ENCODE data around the gene BCOR. TPM values are rescaled to one million over a fixed set of nuclear protein-coding genes. Genes with fewer than 3 reads are reported as not detected.

BCOR gene
- total and polyA plus RNA-seq, 2 of the 13 experiments (the other 11 are each of a cell fraction or from before 2014, with no cell fraction given) = 14.3 to 15.2 TPM

GRCh38 chrX:40003428-40004245 is 94.1 kb downstream of the BCOR start (continued):
- TF ChIP-seq POGK (CRISPR knock-in tag; conservative IDR thresholded peaks at IDR 0.05) (no peak), GZF1 (CRISPR knock-in tag; IDR thresholded peaks at IDR 0.05) (no peak), ZFYVE20 (CRISPR knock-in tag; IDR thresholded peaks at IDR 0.05; ENCODE audit: borderline replicate concordance, low read depth) (no peak), KDM4B (CRISPR knock-in tag; IDR thresholded peaks at IDR 0.05) (no peak), MAFF (IDR thresholded peaks at IDR 0.05; ENCODE audit: low read depth, low read length) (no peak), KLF15 (CRISPR knock-in tag; IDR thresholded peaks at IDR 0.05; ENCODE audit: borderline replicate concordance) (no peak), ZNF234 (CRISPR knock-in tag; conservative IDR thresholded peaks at IDR 0.05) (no peak), SRF (IDR thresholded peaks at IDR 0.05; ENCODE audit: low read depth, low read length) (no peak), DNMT3B (CRISPR knock-in tag; conservative IDR thresholded peaks at IDR 0.05) (no peak), RFX5 (IDR thresholded peaks at IDR 0.05; ENCODE audit: low read depth, low read length) (no peak), NFE2L1 (CRISPR knock-in tag; IDR thresholded peaks at IDR 0.05; ENCODE audit: borderline replicate concordance) (no peak), GATAD2A (CRISPR knock-in tag; IDR thresholded peaks at IDR 0.05) (peak; percentile 75), NR2C2 (CRISPR knock-in tag; IDR thresholded peaks at IDR 0.05; ENCODE audit: borderline replicate concordance) (no peak), NFIB (CRISPR knock-in tag; IDR thresholded peaks at IDR 0.05; ENCODE audit: borderline replicate concordance) (no peak), ZNF772 (CRISPR knock-in tag; IDR thresholded peaks at IDR 0.05) (no peak), SMAD3 (CRISPR knock-in tag; IDR thresholded peaks at IDR 0.05) (no peak), MNT (IDR thresholded peaks at IDR 0.05) (no peak), ZC3H4 (CRISPR knock-in tag; IDR thresholded peaks at IDR 0.05; ENCODE audit: borderline replicate concordance) (no peak)
- TF ChIP-seq, protein P1, sequence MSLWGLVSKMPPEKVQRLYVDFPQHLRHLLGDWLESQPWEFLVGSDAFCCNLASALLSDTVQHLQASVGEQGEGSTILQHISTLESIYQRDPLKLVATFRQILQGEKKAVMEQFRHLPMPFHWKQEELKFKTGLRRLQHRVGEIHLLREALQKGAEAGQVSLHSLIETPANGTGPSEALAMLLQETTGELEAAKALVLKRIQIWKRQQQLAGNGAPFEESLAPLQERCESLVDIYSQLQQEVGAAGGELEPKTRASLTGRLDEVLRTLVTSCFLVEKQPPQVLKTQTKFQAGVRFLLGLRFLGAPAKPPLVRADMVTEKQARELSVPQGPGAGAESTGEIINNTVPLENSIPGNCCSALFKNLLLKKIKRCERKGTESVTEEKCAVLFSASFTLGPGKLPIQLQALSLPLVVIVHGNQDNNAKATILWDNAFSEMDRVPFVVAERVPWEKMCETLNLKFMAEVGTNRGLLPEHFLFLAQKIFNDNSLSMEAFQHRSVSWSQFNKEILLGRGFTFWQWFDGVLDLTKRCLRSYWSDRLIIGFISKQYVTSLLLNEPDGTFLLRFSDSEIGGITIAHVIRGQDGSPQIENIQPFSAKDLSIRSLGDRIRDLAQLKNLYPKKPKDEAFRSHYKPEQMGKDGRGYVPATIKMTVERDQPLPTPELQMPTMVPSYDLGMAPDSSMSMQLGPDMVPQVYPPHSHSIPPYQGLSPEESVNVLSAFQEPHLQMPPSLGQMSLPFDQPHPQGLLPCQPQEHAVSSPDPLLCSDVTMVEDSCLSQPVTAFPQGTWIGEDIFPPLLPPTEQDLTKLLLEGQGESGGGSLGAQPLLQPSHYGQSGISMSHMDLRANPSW (CRISPR knock-in tag; IDR thresholded peaks at IDR 0.05; ENCODE audit: borderline replicate concordance) = no peak
- TF ChIP-seq, protein P2, sequence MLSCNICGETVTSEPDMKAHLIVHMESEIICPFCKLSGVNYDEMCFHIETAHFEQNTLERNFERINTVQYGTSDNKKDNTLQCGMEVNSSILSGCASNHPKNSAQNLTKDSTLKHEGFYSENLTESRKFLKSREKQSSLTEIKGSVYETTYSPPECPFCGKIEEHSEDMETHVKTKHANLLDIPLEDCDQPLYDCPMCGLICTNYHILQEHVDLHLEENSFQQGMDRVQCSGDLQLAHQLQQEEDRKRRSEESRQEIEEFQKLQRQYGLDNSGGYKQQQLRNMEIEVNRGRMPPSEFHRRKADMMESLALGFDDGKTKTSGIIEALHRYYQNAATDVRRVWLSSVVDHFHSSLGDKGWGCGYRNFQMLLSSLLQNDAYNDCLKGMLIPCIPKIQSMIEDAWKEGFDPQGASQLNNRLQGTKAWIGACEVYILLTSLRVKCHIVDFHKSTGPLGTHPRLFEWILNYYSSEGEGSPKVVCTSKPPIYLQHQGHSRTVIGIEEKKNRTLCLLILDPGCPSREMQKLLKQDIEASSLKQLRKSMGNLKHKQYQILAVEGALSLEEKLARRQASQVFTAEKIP (CRISPR knock-in tag; IDR thresholded peaks at IDR 0.05; ENCODE audit: borderline replicate concordance) = no peak
